Right forelimb (tissue), 1 donor: ENCODE results near the gene RAET1E.
"Not testable (repeated sequence)": the region's sequence is repeated elsewhere in the genome, so short reads cannot be mapped to it uniquely, and the experiment has no call there.

Experiments
- DNase-seq: peaks from one replicate; pipeline ENCODE4 v3.0.0-alpha.2; 2018

Gene RAET1E

GRCh38 chr6:149925974-149926777, 28.3 kb upstream of the RAET1E start:
- DNase-seq = peak; percentile 86

- DNase-seq = no peak
Measured at GRCh38 chr6:149925253-149925973, 27.5 kb upstream of the RAET1E start.

GRCh38 chr6:149924933-149925252, 27.0 kb upstream of the RAET1E start:
- no peak for DNase-seq

GRCh38 chr6:149924206-149924932, 26.5 kb upstream of the RAET1E start:
- DNase-seq = no peak

- no peak for DNase-seq
Measured at GRCh38 chr6:149923327-149923986, 25.5 kb upstream of the RAET1E start.

- DNase-seq = peak; percentile 89
Measured at GRCh38 chr6:149922642-149923326, 24.9 kb upstream of the RAET1E start, which contains the start of gene RAET1G. Gene RAET1G, minus strand, starts transcription at chr6:149923121. Its CDS starts 111 bp downstream, at chr6:149923010.

- DNase-seq = not testable (repeated sequence)
Measured at GRCh38 chr6:149922091-149922490, 24.2 kb upstream of the RAET1E start.

GRCh38 chr6:149921361-149921760, 23.4 kb upstream of the RAET1E start:
- DNase-seq = no peak

- no peak for DNase-seq
Measured at GRCh38 chr6:149919834-149920225, 21.9 kb upstream of the RAET1E start.

- DNase-seq = not testable (repeated sequence)
Measured at GRCh38 chr6:149919126-149919833, 21.4 kb upstream of the RAET1E start.

- no peak for DNase-seq
Measured at GRCh38 chr6:149918151-149918905, 20.4 kb upstream of the RAET1E start.

- DNase-seq = no peak
Measured at GRCh38 chr6:149917679-149918078, 19.8 kb upstream of the RAET1E start.

GRCh38 chr6:149915970-149916865, 18.3 kb upstream of the RAET1E start:
- DNase-seq = no peak

- DNase-seq = no peak
Measured at GRCh38 chr6:149913540-149914240, 15.8 kb upstream of the RAET1E start.

- no peak for DNase-seq
Measured at GRCh38 chr6:149913085-149913484, 15.2 kb upstream of the RAET1E start.

GRCh38 chr6:149912680-149913079, 14.8 kb upstream of the RAET1E start:
- not testable (repeated sequence) for DNase-seq

GRCh38 chr6:149910721-149911151, 12.8 kb upstream of the RAET1E start:
- DNase-seq = no peak

GRCh38 chr6:149909701-149910470, 12.0 kb upstream of the RAET1E start:
- DNase-seq = no peak
